ENCODE measurements around the gene CGAS. TPM values are rescaled to one million over a fixed set of nuclear protein-coding genes. Genes with fewer than 3 reads are reported as not detected.
A peak's percentile ranks its signal among the peaks of the same experiment; 100 is the strongest.

The CGAS gene
- total RNA-seq, 1 experiment from 2014 or later: 25.5 TPM

- no peaks in the 10 kb centered on the region for H3K9me3 ChIP-seq (ENCODE audit: insufficient read depth, low read depth)
- no peaks in the 10 kb centered on the region for H4K20me1 ChIP-seq (ENCODE audit: insufficient read depth)
- peaks cover 7% of the 10 kb centered on the region; the same call in 1 of the 2 replicates for H3K4me1 ChIP-seq (replicated peaks; ENCODE audit: insufficient read depth)
- intact Hi-C loops (cut with micrococcal nuclease; ENCODE audit: unreplicated experiment): no loop called here
- POLR2A ChIA-PET (ENCODE audit: unreplicated experiment): no interaction called here
- no peaks in the 10 kb centered on the region for H3K36me3 ChIP-seq (ENCODE audit: low read depth)
- no peak overlapping the region for H3K4me3 ChIP-seq
- peaks cover 6% of the 10 kb centered on the region; the same call in 1 of the 2 replicates for H3F3A ChIP-seq (ENCODE audit: insufficient read depth, low read depth)
- CTCF ChIA-PET: no interaction called here
- no peak for DNase-seq
- H3K79me2 ChIP-seq (ENCODE audit: low read depth): no peaks in the 10 kb centered on the region
- BruUV-seq (replicated peaks): no TSS peak
- H2AFZ ChIP-seq: no peak overlapping the region
- no peak overlapping the region for H3K27ac ChIP-seq
- H3K4me2 ChIP-seq: no peak overlapping the region
- H3K27me3 ChIP-seq (ENCODE audit: insufficient read depth, low read depth): no peaks in the 10 kb centered on the region
- TF ChIP-seq EZH2 (IDR thresholded peaks at IDR 0.05; ENCODE audit: low read depth): no peak
- TF ChIP-seq, protein P1, sequence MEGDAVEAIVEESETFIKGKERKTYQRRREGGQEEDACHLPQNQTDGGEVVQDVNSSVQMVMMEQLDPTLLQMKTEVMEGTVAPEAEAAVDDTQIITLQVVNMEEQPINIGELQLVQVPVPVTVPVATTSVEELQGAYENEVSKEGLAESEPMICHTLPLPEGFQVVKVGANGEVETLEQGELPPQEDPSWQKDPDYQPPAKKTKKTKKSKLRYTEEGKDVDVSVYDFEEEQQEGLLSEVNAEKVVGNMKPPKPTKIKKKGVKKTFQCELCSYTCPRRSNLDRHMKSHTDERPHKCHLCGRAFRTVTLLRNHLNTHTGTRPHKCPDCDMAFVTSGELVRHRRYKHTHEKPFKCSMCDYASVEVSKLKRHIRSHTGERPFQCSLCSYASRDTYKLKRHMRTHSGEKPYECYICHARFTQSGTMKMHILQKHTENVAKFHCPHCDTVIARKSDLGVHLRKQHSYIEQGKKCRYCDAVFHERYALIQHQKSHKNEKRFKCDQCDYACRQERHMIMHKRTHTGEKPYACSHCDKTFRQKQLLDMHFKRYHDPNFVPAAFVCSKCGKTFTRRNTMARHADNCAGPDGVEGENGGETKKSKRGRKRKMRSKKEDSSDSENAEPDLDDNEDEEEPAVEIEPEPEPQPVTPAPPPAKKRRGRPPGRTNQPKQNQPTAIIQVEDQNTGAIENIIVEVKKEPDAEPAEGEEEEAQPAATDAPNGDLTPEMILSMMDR (conservative IDR thresholded peaks at IDR 0.05): no peak
- H3K9me2 ChIP-seq (ENCODE audit: insufficient read depth): no peaks in the 10 kb centered on the region
Measured at GRCh38 chr6:73413102-73413501, 39.0 kb downstream of the CGAS start.

DNA sequence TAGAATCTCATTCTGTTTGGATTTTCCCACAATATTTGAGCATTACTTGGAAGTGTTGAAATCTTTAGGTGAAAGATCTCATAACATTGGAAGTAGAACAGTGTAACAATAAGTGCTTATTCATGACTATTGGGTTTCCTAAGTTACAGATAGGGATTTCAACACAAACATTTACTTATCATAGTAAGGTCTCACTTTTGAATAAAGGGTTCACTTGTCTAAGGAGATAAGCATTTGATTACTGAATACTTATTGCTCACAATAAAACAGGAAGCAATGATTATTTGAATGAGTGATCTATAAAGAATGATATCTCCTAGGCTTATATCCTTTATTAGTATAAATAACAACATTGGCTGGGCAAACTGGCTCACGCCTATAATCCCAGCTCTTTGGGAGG lies 42.7 kb downstream of the CGAS start:
- BruUV-seq (replicated peaks): no TSS peak
- Histone ChIP-seq H3K27me3 (ENCODE audit: insufficient read depth, low read depth) (no peaks in the 10 kb centered on the region), H3F3A (ENCODE audit: insufficient read depth, low read depth) (peaks cover 3% of the 10 kb centered on the region; the same call in 1 of the 2 replicates), H3K36me3 (ENCODE audit: low read depth) (no peaks in the 10 kb centered on the region), H3K79me2 (ENCODE audit: low read depth) (no peaks in the 10 kb centered on the region), H2AFZ (no peak overlapping the region; the same call in 1 of the 2 replicates), H4K20me1 (ENCODE audit: insufficient read depth) (no peaks in the 10 kb centered on the region), H3K9me3 (ENCODE audit: insufficient read depth, low read depth) (no peaks in the 10 kb centered on the region), H3K9me2 (ENCODE audit: insufficient read depth) (no peaks in the 10 kb centered on the region), H3K4me3 (no peak overlapping the region), H3K4me1 (replicated peaks; ENCODE audit: insufficient read depth) (peaks cover 7% of the 10 kb centered on the region; the same call in 1 of the 2 replicates), H3K4me2 (no peak overlapping the region), H3K27ac (0 out of 2 replicates have a peak overlapping the region, but pooled peaks have one; percentile 8)
- DNase-seq: peak in 1 of 2 experiments; percentile 88
- ChIA-PET POLR2A (ENCODE audit: unreplicated experiment) (no interaction called here), CTCF (no interaction called here)
- TF ChIP-seq, protein P1 (conservative IDR thresholded peaks at IDR 0.05): no peak
- TF ChIP-seq EZH2 (IDR thresholded peaks at IDR 0.05; ENCODE audit: low read depth): no peak
- intact Hi-C loops (cut with micrococcal nuclease; ENCODE audit: unreplicated experiment): no loop called here

GRCh38 chr6:73400656-73401055 lies 51.4 kb downstream of the CGAS start:
- no TSS peak for BruUV-seq (replicated peaks)
- no peaks in the 10 kb centered on the region for H3K36me3 ChIP-seq (ENCODE audit: low read depth)
- intact Hi-C loops (cut with micrococcal nuclease; ENCODE audit: unreplicated experiment): no loop called here
- ChIA-PET POLR2A (ENCODE audit: unreplicated experiment) (no interaction called here), CTCF (no interaction called here)
- no peak overlapping the region for H3K4me3 ChIP-seq
- no peaks in the 10 kb centered on the region for H4K20me1 ChIP-seq (ENCODE audit: insufficient read depth)
- no peaks in the 10 kb centered on the region for H3F3A ChIP-seq (ENCODE audit: insufficient read depth, low read depth)
- TF ChIP-seq, protein P1 (conservative IDR thresholded peaks at IDR 0.05): no peak
- no peak for TF ChIP-seq EZH2 (IDR thresholded peaks at IDR 0.05; ENCODE audit: low read depth)
- H3K9me3 ChIP-seq (ENCODE audit: insufficient read depth, low read depth): no peaks in the 10 kb centered on the region
- peaks cover 15% of the 10 kb centered on the region for H3K4me1 ChIP-seq (replicated peaks; ENCODE audit: insufficient read depth)
- H3K9me2 ChIP-seq (ENCODE audit: insufficient read depth): no peaks in the 10 kb centered on the region
- no peak overlapping the region for H2AFZ ChIP-seq
- no peaks in the 10 kb centered on the region for H3K27me3 ChIP-seq (ENCODE audit: insufficient read depth, low read depth)
- no peak for DNase-seq
- no peaks in the 10 kb centered on the region for H3K79me2 ChIP-seq (ENCODE audit: low read depth)
- no peak overlapping the region for H3K4me2 ChIP-seq
- no peak overlapping the region for H3K27ac ChIP-seq

Measured in PC-9 (cell line).